COR-L47 (cell line): ENCODE data around the gene PFDN4.
"Not testable (repeated sequence)": the region's sequence is repeated elsewhere in the genome, so short reads cannot be mapped to it uniquely, and the experiment has no call there.

ENCODE experiments used
- DNase-seq: peaks from one replicate; lab custom pipeline; 2025; lab: John Stamatoyannopoulos, UW

Gene PFDN4

GRCh38 chr20:54223751-54224150 is 15.9 kb downstream of the PFDN4 start:
- no peak for DNase-seq

DNA sequence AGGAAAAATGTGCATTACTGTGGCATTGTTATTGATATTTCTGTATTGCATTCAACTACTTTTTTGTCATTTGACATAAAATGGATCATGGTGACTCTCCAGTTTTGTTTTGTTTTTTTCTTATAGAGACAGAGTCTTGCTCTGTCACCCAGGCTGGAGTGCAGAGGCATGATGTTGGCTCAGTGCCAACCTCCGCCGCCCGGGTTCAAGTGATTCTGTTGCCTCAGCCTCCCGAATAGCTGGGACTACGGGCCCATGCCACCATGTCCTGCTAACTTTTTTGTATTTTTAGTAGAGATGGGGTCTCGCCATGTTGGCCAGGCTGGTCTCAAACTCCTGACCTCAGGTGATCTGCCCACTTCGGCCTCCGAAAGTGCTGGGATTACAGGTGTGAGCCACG is 16.8 kb downstream of the PFDN4 start:
- DNase-seq = not testable (repeated sequence)

DNA sequence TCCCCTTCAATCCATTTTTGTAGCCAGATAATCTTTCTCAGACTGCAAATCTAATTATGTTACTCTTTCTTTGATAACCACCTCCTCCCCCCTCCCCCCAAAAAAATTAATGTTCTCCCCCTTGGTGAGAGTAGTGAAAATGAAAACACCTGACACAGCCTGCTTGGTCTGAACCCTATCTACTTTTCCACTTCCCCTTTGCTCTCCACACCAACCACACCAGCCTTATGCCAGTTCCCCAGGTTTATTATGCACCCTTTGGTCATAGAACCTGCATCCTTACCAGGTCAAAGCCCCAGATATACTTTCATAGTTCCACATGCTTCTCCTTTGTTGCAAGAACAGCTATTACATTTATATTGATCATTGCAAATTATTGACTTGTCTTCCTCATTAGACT is 19.4 kb downstream of the PFDN4 start:
- no peak for DNase-seq

DNA sequence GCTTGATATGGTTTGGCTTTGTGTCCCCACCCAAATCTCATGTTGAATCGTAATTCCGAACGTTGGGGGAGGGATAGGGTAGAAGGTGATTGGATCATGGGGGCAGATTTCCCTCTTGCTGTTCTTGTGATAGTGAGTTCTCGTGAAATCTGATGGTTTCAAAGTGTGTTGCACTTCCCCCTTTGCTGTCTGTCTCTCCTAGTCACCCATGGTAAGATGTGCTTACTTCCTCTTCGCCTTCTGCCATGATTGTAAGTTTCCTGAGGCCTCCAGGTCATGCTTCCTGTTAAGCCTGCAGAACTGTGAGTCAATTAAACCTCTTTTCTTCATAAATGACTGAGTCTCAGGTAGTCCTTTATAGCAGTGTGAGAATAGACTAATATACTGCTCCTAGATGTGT is 19.9 kb downstream of the PFDN4 start:
- DNase-seq = no peak

DNA sequence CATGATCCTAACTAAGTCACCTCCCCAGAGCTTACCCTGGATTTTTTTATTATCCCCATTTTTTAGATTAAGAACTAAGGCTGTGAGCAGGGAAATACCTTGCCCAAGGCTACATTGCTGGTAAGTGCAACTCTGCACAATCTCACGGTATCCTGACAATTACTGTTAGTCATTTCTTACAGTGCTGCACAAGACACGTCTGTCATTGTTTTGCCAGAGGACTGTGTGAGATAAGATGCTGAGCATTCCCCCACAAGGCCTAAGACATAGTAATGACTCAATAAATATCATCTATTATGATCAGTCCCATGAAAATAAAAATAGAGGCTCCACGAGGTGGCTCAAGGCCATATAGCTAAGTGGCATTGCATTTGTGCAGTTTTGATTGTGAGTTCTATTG is 21.0 kb downstream of the PFDN4 start:
- no peak for DNase-seq

DNA sequence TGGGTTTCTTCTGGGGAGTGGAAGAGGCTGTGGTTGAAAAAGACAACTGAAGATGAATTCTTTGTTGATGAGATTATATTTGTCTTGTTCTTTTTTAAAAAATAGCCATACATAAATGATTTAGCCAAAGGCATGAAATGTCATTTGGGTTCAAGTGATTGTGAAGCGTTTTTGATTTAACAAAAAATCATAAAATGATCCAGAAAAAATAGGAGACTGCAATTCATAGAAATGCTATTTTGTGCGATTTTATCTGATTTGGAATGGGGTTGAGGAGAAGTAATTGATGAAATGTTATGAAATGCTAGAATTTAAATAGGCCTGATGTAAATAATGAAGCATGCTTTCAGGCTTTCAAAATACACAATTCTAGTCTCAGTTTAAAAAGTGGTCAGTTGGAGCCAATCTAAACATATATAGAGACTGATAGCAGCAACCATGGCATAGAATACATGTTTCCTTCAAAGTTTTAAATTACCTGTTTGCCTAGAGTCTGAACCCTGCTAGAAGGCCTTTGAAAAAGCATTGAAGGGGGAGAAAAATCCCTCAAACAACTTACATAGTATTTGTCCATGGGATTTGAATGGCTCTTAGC is 21.8 kb downstream of the PFDN4 start:
- DNase-seq = no peak

DNA sequence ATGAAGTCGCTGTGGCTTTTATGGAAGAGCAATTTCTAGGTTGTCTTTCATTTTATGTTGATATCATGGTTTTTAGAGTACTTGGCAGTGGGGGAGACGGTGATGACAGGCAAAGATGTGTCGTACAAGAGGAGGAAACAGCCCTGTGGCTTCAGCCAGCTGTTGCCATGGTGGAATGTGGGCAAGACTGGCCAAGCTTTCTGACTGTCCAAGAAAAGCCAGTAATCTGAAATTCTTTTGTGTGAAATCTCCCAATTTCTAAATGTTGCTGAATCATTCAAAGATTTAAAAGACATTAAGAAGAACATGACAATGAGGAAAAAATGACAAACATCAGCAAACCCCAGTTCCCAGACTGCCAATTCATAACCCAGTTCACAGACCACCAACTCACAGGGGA is 23.1 kb downstream of the PFDN4 start:
- DNase-seq = no peak

DNA sequence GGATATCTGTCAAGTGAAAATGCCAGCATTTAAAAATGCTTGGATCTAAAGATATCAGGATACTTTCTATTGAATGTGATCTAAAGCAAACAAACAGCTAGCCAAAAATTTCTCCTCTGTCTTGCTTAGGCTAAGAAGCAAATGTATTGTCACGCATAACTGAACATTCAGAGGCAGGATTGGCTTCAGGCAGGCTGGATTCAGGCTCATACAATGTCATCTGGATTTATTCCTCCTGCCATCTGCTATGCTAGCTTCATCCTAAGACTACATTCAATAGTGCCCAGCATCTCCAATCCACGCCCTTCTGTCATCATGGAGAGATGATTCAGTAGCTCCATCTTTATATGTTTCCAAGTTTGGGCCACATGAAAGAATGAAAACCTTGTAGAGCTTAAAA is 27.1 kb downstream of the PFDN4 start:
- DNase-seq = no peak

DNA sequence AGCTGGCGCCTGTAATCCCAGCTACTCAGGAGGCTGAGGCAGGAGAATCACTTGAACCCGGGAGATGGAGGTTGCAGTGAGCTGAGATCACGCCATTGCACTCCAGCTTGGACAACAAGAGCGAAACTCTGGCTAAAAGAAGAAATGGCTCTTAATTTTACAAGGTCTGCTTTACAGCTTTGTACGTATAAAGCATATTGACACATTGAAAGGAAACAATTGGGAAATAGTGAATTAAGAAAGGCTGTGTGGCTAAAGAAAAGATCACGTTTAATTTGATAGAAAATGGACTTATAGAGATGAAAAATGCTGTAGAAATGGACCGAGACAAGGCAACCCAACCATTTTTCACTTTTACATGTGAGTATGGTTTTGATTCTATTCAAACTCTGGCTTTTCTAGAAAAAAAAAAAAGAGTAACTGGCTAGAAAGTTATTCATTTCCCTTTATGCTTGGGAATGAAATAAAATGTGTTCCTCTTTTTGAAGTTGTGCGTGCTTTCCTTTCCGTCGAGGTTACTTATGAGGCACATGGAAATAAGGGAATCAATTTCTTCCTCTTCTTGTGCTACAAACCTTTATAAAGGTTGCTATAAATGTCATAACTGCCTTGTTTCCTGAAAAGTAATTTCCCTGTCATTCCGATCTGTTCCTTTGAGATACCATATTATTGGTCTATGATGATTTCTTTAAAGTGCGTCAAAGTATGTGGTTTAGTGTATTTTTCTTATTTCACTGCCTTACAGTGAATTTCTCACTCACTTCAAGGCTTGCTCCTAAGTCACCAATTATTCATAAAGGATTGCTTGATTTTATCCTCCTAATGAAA is 29.4 kb downstream of the PFDN4 start:
- DNase-seq = no peak

- DNase-seq = no peak
Observed at GRCh38 chr20:54244113-54244512, 36.2 kb downstream of the PFDN4 start.

DNA sequence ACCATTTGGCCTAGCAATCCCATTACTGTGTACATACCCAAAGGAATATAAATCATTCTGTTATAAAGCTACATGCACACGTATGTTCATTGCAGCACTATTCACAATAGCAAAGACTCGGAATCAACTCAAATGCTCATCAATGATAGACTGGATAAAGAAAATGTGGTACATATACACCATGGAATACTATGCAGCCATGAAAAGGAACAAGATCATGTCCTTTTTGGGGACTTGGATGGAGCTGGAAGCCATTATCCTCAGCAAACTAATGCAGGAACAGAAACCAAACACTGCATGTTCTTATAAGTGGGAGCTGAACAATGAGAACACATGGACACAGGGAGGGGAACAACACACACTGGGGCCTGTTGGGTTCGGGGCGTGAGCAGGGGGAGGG is 40.8 kb downstream of the PFDN4 start:
- DNase-seq = not testable (repeated sequence)

GRCh38 chr20:54250691-54251090 is 42.8 kb downstream of the PFDN4 start:
- DNase-seq = no peak

- DNase-seq = no peak
Observed at GRCh38 chr20:54251096-54251495, 43.2 kb downstream of the PFDN4 start.

GRCh38 chr20:54254596-54254995 is 46.7 kb downstream of the PFDN4 start:
- no peak for DNase-seq

DNA sequence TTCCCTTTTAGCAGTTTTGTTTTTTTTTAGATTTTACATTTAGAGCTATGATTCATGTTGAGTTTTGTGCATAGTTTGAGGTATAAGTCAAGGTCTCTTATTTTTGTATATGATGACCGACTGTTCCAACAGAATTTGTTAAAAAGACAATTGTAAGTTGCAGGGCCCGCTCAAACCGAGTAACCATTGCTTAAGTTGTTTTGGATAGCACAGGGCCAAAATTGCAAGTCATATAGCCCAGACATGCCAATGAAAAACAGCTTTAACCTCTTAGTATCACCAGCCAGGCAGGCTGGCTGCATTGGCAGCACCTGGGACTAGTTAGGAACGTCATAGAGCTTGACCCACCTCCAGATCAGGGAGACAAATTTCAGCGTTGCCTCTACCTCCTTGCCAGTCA is 47.3 kb downstream of the PFDN4 start:
- DNase-seq = no peak

DNA sequence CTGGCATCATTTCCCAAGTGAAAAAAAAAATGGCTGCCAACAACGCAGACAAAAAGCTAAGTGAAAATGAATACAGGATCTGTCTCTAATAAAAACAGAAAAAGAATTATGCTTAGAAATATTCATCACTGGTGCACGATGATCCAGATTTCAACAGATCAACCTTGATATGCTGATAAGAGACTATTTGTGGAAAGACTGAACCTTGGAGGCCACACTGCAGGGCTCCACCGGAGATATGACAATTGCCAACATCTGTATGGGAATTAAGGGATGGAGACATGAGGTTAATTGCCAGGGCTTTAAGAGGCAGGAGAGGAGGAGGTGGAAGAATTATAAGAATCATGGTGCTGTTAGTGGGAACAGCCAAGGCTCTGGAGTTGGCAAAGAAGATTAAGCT is 48.3 kb downstream of the PFDN4 start:
- no peak for DNase-seq

DNA sequence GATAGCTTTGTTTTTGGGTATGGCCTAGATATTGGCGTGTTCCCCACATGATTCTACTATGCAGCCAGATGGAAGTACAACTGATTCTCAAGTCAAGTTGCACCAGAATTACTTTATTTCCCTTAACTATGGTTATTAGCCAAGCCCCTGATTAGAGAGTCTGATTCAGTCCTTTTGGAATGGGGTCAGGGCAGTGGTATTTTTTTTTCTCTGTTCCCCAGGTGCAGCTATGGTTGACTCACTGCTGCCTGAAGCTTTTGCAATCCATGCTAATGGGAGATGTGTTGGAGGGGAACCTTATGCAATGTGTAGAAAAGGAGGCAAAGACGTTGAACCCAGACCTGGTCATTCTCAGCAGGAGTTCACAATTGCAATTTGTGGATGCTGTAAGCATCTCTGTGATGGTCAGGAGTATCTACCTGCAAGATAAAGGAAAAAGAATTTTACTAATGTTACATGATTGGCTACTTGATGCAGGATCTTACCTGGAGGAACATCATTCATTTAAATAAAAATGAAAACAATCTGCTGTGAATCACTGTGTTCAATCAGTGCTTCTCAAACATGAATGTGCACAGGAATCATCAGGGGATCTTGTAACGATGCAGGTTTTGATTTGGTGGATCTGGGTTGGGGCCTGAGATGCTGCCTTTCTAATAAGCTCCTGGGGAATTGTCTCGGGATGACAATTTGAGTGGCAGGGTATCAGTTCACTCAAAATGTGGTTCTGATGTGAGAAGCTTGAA is 49.4 kb downstream of the PFDN4 start:
- DNase-seq = no peak

DNA sequence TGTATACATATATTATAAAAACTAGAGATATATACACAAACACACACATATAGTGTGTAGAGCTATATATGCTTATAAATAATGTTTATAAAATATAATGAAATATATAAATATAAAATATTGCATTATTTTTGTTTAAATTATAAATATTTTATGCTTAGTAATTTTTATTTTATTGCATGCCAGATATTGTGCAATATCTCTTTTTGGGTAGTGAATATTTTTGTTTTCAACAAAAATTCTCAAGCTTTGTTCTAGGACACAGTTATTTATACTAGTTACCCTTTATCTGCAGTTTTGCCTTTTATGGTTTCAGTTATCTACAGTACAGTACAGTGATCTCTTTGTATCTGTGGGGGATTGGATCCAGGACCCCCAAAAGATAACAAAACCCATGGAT is 52.2 kb downstream of the PFDN4 start:
- no peak for DNase-seq

DNA sequence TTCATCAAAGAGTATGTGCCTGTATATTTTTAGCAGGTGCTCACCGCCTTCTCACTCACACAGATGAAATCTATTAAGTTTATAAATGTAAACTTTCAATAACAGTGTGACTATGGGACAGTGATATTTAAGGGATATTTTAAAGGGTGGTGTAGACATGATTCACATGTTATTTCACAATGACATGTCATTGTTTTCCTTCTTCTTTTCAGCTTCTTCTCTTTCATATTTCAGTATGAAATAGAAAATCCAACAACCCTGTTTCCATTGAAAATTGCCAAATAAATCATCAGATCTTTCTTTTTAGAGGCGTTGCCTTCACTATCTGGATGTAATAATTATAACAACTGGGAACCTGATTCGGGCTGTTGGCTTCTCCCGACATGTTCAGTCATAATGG is 54.8 kb downstream of the PFDN4 start:
- no peak for DNase-seq

GRCh38 chr20:54263116-54263690 is 55.3 kb downstream of the PFDN4 start:
- no peak for DNase-seq

DNA sequence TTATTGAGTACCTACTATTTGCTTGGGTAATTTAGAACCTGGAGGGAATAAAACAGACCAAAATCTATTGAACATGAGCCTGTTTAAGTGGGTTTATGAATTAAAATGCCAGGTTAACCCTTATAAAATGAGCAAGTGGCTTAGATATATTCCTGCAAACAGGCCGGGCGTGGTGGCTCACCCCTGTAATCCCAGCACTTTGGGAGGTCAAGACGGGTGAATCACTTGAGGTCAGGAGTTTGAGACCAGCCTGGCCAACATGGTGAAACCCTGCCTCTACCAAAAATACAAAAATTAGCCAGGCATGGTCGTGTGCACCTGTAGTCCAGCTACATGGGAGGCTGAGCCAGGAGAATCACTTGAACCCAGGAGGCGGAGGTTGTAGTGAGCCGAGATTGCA is 57.9 kb downstream of the PFDN4 start:
- DNase-seq = not testable (repeated sequence)

- DNase-seq = no peak
Observed at GRCh38 chr20:54266844-54267243, 59.0 kb downstream of the PFDN4 start.

GRCh38 chr20:54267483-54268003 is 59.7 kb downstream of the PFDN4 start:
- no peak for DNase-seq
